Activated T-cell treated with anti-CD3 and anti-CD28 coated beads, Interleukin-2, amount 50 U/mL, for 48 hours (primary cell): ENCODE results near the gene OSCAR.

Experiments used
- DNase-seq, 2 experiments: peaks; one replicate each; pipeline ENCODE4 v3.0.0-alpha.2; 2020

Gene OSCAR

DNA sequence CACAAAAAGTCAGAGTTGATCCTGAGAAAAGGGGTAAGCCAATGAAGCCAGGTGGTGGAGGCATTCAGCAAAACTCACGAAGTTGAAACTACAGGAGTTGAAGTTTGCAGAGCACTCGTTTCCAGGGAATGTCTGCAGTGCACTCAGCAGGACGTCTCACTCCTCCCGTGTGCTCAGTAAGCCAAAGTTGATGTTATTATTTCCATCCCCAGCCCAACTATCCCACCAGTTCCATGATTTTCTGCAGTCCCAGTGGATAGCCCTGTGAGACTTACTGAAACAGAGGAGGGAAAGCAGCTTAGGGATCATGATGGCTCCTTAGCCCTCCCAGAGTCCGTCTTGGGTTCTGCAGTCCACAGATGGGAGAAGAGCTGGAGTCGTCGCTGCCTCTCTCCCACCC, 19.6 kb downstream of the OSCAR start, which contains the start of gene TARM1:
Gene TARM1, minus strand, starts transcription at position 334 of the 400 bp plus-strand sequence. Its CDS starts 25 bp downstream, at position 309.
- no peak for DNase-seq

DNA sequence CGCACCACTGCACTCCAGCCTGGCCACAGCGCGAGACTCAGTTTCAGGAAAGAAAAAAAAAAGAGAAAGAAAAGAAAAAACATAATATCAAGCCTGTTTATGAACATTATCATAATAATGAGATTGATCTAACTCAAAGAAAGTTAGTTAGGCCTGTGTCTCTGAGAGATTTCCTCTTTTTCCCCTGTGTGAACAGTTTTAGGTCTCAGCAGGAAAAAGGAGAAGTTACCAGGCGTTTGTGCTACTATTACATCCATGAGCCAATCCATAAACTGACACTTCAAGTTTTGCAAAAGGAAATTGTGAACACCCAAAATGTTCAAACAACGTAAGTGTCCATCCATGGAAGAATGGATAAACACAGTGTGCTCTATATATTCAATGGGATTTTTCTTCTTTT, 23.3 kb downstream of the OSCAR start:
- DNase-seq, result no peak

DNA sequence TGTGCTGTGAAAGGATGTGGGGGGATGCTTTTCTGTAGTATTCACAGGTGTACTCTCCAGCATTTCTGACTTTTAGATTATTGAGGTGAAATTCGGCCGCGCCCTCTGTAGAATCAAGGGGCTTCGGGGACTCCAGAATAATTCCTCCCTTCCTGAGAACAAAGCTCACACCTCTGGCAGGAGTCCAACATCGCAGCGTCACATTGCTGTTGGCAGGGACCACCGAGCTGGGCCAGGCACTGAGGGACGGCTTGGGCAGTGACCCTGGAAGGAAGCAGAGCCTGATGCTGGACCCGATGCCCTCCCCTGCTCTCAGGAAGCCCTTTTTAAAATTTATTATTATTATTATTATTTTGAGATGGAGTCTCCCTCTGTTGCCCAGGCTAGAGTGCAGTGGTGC, 25.8 kb downstream of the OSCAR start:
- DNase-seq, result no peak

GRCh38 chr19:54073829-54074228, 26.8 kb downstream of the OSCAR start:
- no peak for DNase-seq

- DNase-seq, result no peak
Observed at GRCh38 chr19:54069470-54069869, 31.1 kb downstream of the OSCAR start.

DNA sequence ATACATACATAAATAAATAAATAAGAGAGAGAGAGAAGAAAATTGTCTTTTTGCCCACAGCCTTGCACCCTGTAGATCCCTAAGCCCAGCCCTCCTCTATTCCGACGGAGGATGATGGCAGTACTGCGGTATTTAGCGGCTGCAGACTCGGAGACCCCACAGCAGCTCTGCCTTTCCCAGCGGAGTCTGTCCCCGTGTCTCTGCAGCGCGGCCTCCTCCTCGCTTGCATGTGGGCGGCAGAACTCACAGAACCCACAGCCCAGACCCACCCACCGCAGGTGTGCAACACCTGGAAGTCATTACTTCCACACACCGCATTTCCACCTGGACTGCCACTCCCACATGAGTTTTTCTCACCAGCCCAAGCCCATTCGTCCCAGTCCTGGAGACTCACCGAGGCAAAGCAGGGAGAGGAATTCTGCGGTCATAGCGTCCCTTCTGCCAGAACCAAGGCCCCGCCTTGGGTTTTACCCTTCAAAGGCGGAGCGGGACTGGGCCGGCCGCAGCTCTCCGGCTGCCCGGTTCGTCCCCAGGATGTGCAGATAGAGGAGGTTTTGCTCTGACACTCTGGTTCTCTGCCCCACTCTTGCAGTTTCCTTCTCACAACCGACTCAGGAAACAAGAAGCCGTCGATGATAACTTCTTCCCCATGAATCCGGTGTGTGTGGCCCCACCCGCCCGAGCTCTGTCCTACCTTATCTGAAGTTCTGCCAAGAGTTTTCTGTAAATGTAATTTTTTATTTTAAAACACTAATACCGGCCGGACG, 37.1 kb downstream of the OSCAR start, which contains the start of gene VSTM1:
Gene VSTM1, minus strand, starts transcription at position 548 of the 767 bp plus-strand sequence. Its CDS starts 120 bp downstream, at position 428.
- no peak for DNase-seq

GRCh38 chr19:54062643-54063042, 38.0 kb downstream of the OSCAR start:
- no peak for DNase-seq

GRCh38 chr19:54047616-54048015, 53.0 kb downstream of the OSCAR start:
- DNase-seq, result no peak

- no peak for DNase-seq
Observed at GRCh38 chr19:54045771-54046170, 54.8 kb downstream of the OSCAR start.
